Cardiac muscle cell (in vitro differentiated cells and primary cell): ENCODE measurements around the gene ORM2. TPM values are rescaled to one million over a fixed set of nuclear protein-coding genes. Genes with fewer than 3 reads are reported as not detected.

Experiments used
- DNase-seq, 2 donors: peaks; one replicate each; pipeline versions ENCODE4 v3.0.0 to v3.0.0-alpha.2; 2010 to 2017; ENCODE audit warnings: low read depth in 1 of 2, low spot score in 1 of 2
- H3K27ac ChIP-seq: fragments of 200-600 bp; sonication (generic); 2 replicates; pipeline ENCODE4 v1.5.1; 2016
- H3K27me3 ChIP-seq: fragments of 200-600 bp; sonication (generic); 2 replicates; pipeline ENCODE4 v1.6.0; 2016; ENCODE audit warnings: control low read depth
- H3K36me3 ChIP-seq: fragments of 200-600 bp; sonication (generic); 2 replicates; pipeline ENCODE4 v1.5.1; 2016; ENCODE audit warnings: control low read depth
- H3K4me1 ChIP-seq: fragments of 200-600 bp; sonication (generic); 2 replicates; pipeline ENCODE4 v1.8.1; 2017; ENCODE audit warnings: low read depth, mild to moderate bottlenecking, mixed run types
- H3K4me3 ChIP-seq: fragments of 200-600 bp; sonication (generic); 2 replicates; pipeline ENCODE4 v1.5.1; 2016; ENCODE audit warnings: mild to moderate bottlenecking
- H3K9me3 ChIP-seq: fragments of 200-600 bp; sonication (generic); 2 replicates; pipeline ENCODE4 v1.5.1; 2017; ENCODE audit warnings: low read depth, mild to moderate bottlenecking, control low read depth
- polyA plus RNA-seq: library from polyadenylated mRNA; unstranded; fragments of >200 nt; fragmentation: Nextera tagmentation; extraction: Ambion mirVana; gene quantifications from 2 replicates; pipeline ENCODE4 v1.2.1, GENCODE V29; 2016
- total RNA-seq: library from RNA; depleted of rRNA; stranded (reverse); fragments of >200 nt; gene quantifications from 2 replicates; pipeline ENCODE4 v1.2.3, GENCODE V29; 2016
- TF ChIP-seq, protein P1 (sequence below): IDR thresholded peaks from 2 replicates; pipeline ENCODE4 v1.5.1; 2012; ENCODE audit warnings: low read depth, mild to moderate bottlenecking, low read length

ORM2 gene
- total and polyA plus RNA-seq, 2 experiments from 2014 or later = not detected

DNA sequence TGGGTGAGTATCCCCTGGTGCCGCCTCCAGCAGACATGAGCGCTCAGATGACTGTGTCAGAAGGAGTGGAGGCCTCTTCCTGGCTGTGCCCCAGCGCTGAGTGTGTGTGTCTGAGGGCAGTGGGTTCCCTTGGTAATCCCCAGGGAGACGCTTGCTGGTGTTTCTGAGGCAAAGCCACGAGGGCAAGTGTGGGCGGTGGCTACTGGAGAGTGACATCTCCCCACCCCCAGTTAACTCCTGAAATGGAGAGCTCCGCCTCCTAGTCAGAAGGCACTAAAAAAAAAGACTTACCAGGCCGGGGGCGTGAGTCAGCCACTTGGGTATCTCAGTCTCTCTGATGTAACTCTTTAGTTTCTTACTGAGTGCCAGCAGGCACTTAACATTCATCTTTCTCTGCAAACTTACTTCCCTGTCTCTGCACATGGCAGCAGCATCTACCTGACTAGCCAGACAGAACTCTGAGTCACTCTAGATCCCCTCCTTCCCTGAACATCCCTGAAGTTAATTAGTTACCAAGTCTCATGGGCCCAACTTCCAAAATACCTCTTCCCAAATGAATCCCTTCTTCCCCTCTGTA is 19.3 kb downstream of the ORM2 start:
- DNase-seq = peak; percentile 91 to 98
- TF ChIP-seq, protein P1, sequence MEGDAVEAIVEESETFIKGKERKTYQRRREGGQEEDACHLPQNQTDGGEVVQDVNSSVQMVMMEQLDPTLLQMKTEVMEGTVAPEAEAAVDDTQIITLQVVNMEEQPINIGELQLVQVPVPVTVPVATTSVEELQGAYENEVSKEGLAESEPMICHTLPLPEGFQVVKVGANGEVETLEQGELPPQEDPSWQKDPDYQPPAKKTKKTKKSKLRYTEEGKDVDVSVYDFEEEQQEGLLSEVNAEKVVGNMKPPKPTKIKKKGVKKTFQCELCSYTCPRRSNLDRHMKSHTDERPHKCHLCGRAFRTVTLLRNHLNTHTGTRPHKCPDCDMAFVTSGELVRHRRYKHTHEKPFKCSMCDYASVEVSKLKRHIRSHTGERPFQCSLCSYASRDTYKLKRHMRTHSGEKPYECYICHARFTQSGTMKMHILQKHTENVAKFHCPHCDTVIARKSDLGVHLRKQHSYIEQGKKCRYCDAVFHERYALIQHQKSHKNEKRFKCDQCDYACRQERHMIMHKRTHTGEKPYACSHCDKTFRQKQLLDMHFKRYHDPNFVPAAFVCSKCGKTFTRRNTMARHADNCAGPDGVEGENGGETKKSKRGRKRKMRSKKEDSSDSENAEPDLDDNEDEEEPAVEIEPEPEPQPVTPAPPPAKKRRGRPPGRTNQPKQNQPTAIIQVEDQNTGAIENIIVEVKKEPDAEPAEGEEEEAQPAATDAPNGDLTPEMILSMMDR = no peak
- no peaks in the 10 kb centered on the region for H3K9me3 ChIP-seq
- H3K27ac ChIP-seq = peak overlapping the region; percentile 4
- H3K4me3 ChIP-seq = no peak overlapping the region
- H3K27me3 ChIP-seq = no peaks in the 10 kb centered on the region
- H3K36me3 ChIP-seq = peaks cover 33% of the 10 kb centered on the region
- peaks cover 10% of the 10 kb centered on the region for H3K4me1 ChIP-seq

DNA sequence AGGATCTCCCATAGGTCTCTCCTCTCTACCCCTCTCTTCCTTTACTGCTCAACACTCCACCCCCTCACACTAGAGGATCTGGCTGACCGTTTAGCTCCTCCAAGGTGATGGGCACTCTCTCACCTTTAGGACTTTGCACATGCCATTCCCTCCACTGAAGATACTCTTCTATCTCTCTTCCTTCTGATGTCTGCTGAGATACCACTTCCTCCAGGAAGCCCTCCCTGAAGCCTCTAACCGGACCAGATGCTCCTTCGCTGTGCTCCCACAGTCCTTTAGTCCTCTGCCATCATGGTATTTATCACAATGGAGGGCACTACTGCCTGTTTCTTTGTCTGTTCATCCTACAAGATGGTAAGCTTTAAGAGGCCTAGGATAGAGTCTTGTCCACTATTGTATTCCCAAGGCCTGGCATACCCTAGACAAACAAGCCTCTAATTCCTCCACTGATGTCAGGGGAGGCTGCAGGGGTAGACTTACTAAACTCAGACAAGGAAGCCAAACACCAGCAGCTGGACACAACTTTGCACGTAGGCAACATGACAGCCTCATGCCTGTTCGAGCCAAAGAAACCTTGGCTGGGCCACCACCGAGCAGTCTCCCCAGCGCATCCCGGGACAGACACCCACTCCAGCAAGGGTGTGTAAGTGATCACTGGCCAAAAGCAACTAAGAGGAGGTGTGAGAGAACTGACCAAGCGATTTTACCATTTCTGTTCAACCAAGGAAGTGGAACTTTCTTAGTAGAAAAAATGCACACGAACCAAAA is 20.2 kb downstream of the ORM2 start:
- Histone ChIP-seq H3K27me3 (no peaks in the 10 kb centered on the region), H3K27ac (peak overlapping the region; percentile 4), H3K4me1 (peaks cover 10% of the 10 kb centered on the region), H3K9me3 (no peaks in the 10 kb centered on the region), H3K4me3 (no peak overlapping the region), H3K36me3 (peaks cover 35% of the 10 kb centered on the region)
- DNase-seq = no peak
- TF ChIP-seq, protein P1 = no peak

DNA sequence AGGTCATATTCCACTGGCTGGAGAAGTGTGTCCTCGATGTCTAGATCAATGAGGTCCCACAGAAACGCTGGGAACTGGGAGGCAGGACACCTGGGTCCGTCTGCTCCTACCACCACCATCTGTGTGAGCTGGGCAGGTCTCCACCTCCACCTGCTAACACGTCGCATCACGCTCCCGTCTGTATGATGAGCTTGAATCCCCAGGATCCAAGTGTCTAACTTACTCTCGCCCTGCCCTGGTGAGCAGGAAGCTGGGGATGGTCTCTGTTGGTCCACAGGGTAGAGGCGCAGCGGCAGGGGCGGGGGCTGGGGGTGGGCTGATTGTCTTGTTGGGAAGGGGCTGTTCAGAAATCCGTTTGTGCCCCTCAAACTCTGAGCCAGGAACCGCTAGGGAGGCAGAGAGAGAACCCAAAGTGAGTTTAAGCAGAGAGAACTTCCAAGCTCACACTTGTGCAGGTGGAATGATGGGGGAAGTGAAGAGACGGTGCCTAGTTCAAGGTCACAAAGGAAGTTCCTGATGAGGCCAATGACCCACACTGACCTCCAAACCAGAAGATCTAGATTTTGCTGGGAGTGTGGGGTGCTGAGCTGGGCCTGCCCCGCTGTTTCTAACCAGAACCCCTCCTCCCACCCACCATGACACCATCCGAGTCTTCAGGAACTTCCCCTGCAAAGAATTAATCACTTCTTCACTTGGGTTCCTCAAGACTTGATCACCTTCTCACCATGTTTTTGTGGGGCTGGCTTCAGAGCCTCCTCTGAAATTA is 21.1 kb downstream of the ORM2 start:
- TF ChIP-seq, protein P1 = no peak
- H3K4me1 ChIP-seq = peaks cover 10% of the 10 kb centered on the region
- H3K4me3 ChIP-seq = no peak overlapping the region
- DNase-seq = no peak
- H3K27me3 ChIP-seq = no peaks in the 10 kb centered on the region
- H3K9me3 ChIP-seq = no peaks in the 10 kb centered on the region
- H3K27ac ChIP-seq = no peak overlapping the region
- peaks cover 31% of the 10 kb centered on the region for H3K36me3 ChIP-seq

DNA sequence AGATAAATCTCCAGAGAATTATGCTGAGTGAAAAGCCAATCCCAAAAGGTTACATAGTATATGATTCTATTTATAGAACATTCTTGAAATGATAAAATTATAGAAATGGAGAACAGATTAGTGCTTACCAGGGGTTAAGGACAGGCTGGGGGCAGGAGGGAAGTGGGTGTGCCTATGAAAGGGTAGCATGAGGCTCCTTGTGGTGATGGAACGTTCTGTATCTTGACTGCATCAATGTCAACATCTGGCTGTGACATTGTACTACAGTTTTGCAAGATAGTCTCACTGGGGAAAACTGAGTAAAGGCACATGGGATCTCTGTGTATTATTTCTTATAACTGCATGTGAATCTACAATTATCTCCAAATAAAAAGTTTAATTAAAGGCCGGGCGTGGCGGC is 22.3 kb downstream of the ORM2 start:
- Histone ChIP-seq H3K4me1 (peaks cover 10% of the 10 kb centered on the region), H3K27me3 (no peaks in the 10 kb centered on the region), H3K27ac (no peak overlapping the region), H3K9me3 (no peaks in the 10 kb centered on the region), H3K36me3 (peaks cover 24% of the 10 kb centered on the region), H3K4me3 (no peak overlapping the region)
- TF ChIP-seq, protein P1 = no peak
- DNase-seq = no peak

DNA sequence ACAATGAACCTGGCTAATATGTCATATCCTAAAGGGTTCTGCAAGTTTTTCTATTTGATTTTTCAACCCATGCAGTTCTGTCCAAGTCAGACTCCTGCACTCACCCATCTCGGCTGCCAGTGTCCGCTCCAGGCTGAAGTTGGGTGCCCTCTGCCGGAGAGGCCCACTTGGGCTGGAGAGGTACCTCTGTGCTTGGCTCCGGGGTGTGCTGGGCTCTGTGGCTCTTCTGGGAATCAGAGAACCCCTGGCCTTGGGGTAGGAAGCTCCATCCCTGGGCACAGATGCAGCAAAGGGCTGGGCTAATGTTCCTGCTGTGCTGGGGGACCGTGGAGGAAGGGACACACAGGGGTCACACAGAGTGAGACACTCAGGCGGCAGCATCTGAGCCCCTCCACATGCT is 26.2 kb downstream of the ORM2 start:
- Histone ChIP-seq H3K27me3 (no peaks in the 10 kb centered on the region), H3K27ac (no peak overlapping the region), H3K4me3 (no peak overlapping the region), H3K36me3 (peaks cover 43% of the 10 kb centered on the region), H3K9me3 (no peaks in the 10 kb centered on the region), H3K4me1 (no peaks in the 10 kb centered on the region)
- DNase-seq = no peak
- TF ChIP-seq, protein P1 = no peak
